Upper lobe of left lung (tissue), 6 donors: ENCODE data around the gene TTF1. TPM values are rescaled to one million over a fixed set of nuclear protein-coding genes. Genes with fewer than 3 reads are reported as not detected.

Experiments
- ATAC-seq, 2 donors: fragments of 200-7000 bp; cut with Tn5 transposase; one replicate each; pipeline ENCODE4 v1.9.1; 2022; ENCODE audit warnings: mild to moderate bottlenecking in 2 of 2, moderate library complexity in 2 of 2; ENCODE audit not compliant: low FRiP score in 2 of 2
- DNase-seq, 2 donors: peaks; one replicate each; pipeline ENCODE4 v3.0.0-alpha.2; 2019 to 2020
- H3K27ac ChIP-seq, 4 donors: fragments of 200-600 bp; sonication (generic); one replicate each; pipeline ENCODE4 v1.5.1; 2016 to 2019
- H3K27me3 ChIP-seq, 4 donors: fragments of 200-600 bp; sonication (generic); one replicate each; pipeline ENCODE4 v1.5.1; 2017 to 2019
- H3K36me3 ChIP-seq, 4 donors: fragments of 200-600 bp; sonication (generic); one replicate each; pipeline ENCODE4 v1.5.1; 2016 to 2019
- H3K4me1 ChIP-seq, 4 donors: fragments of 200-600 bp; sonication (generic); one replicate each; pipeline ENCODE4 v1.5.1; 2018 to 2019
- H3K4me3 ChIP-seq, 4 donors: fragments of 200-600 bp; sonication (generic); one replicate each; pipeline ENCODE4 v1.5.1; 2017 to 2019; ENCODE audit warnings: mild to moderate bottlenecking in 2 of 4, moderate library complexity in 1 of 4
- H3K9me3 ChIP-seq, 4 donors: fragments of 200-600 bp; sonication (generic); one replicate each; pipeline ENCODE4 v1.5.1; 2018 to 2019
- CTCF ChIP-seq, 6 experiments: fragments of 450-650 bp in 4 of 6; fragments of 200-600 bp in 2 of 6; sonication (generic) in 2 of 6; IDR thresholded peaks; one replicate each; pipeline ENCODE4 v1.5.1; 2016 to 2019; ENCODE audit warnings: antibody characterized with exemption in 6 of 6
- EP300 ChIP-seq, 4 donors: sonication (generic); formaldehyde crosslinking; IDR thresholded peaks; one replicate each; pipeline ENCODE4 v1.5.1; 2017; ENCODE audit warnings: antibody characterized with exemption in 4 of 4, control low read depth in 2 of 4
- POLR2A ChIP-seq, 4 donors: fragments of 450-650 bp; IDR thresholded peaks; one replicate each; pipeline ENCODE4 v1.5.1; 2016 to 2017; ENCODE audit warnings: antibody characterized with exemption in 4 of 4, mild to moderate bottlenecking in 2 of 4
- POLR2AphosphoS5 ChIP-seq, 2 donors: sonication (generic); formaldehyde crosslinking; IDR thresholded peaks; one replicate each; pipeline ENCODE4 v1.5.1; 2017; ENCODE audit warnings: antibody characterized with exemption in 2 of 2
- WGBS, 2 donors: methylation state at CpG; one replicate each; pipeline ENCODE4 v1.1.5; 2017 to 2018; 5-methylcytosine and 5-hydroxymethylcytosine counted together
- small RNA-seq, 4 donors: library from RNA; depleted of rRNA; stranded (forward); fragments of <200 nt; gene quantifications; one replicate each; pipeline ENCODE3, GENCODE V24; 2016
- total RNA-seq, 6 donors: library from RNA; depleted of rRNA in 4 of 6; stranded (reverse); fragments of >200 nt in 4 of 6; gene quantifications; one replicate each; pipeline versions ENCODE4 v1.1.0 to v1.2.1, GENCODE V29; 2016 to 2021
- donor health status: DM: no; HTN: no; CAD: no; lungs with moderate emphysema.
- donor health status: DM: no; HTN: yes; CAD: no; lungs with severe emphysema.

The TTF1 gene
- total RNA-seq, 6 donors from 2014 or later: 7.7 to 16.9 (median 12.3) TPM

DNA sequence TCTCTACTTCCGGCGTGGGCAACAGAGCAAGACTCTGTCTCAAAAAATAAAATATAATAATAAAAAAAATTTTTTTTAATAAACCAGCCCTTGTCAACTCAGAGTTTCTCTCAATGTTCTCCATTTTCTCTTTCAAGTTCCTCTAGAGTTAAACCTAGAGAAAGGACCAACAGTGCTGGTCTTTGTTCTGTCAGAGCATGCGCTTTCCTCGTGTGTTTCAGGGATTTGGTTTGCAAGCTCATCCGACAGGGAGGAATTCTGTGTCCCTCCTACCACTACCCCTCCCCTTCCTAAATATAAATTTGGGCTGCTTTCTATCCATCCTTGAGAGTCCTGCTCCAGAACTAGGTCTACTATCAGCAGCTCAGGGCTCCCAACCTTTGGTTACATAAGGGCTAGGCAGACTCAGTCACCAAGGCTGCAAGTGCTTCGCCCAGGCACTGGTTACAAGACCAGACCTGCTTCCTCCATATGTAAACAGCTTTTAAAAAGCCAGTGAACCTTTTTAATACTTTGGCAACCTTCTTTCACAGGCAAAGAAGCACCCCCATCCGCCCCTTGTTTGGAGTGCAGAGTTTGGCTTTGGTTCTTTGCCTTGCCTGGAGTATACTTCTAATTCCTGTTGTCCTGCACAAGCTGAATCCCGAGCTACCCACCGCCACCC lies 65.3 kb downstream of the TTF1 start:
- DNase-seq: no peak
- peaks cover 62 to 100% (median 86%) of the 10 kb centered on the region in 4 donors for H3K36me3 ChIP-seq
- 94 to 96% methylated on average over 9 of the region's 9 CpGs for WGBS, 2 donors

GRCh38 chr9:132334364-132334763 lies 72.3 kb downstream of the TTF1 start:
- Histone ChIP-seq H3K36me3 (peaks cover 54 to 100% (median 78%) of the 10 kb centered on the region in 4 donors), H3K27me3 (no peaks in the 10 kb centered on the region), H3K4me1 (no peaks in the 10 kb centered on the region), H3K9me3 (no peaks in the 10 kb centered on the region), H3K4me3 (no peak overlapping the region), H3K27ac (no peak overlapping the region)
- DNase-seq: no peak
- no peak for TF ChIP-seq POLR2AphosphoS5 (IDR thresholded peaks at IDR 0.05)
- no peak for TF ChIP-seq CTCF (IDR thresholded peaks at IDR 0.05)
- no peak for TF ChIP-seq EP300 (IDR thresholded peaks at IDR 0.05)
- no peak for TF ChIP-seq POLR2A (IDR thresholded peaks at IDR 0.05)
- ATAC-seq: no peak
- 97 to 98% methylated on average over 3 of the region's 3 CpGs for WGBS, 2 donors

More for the DNA sequence above, 65.3 kb downstream of the TTF1 start:
- no peak for TF ChIP-seq POLR2AphosphoS5 (IDR thresholded peaks at IDR 0.05)
- H3K9me3 ChIP-seq: no peaks in the 10 kb centered on the region
- no peak overlapping the region for H3K4me3 ChIP-seq
- no peak for ATAC-seq
- no peaks in the 10 kb centered on the region for H3K4me1 ChIP-seq
- no peaks in the 10 kb centered on the region for H3K27me3 ChIP-seq
- H3K27ac ChIP-seq: no peak overlapping the region

- Histone ChIP-seq H3K27ac (no peak overlapping the region), H3K9me3 (no peaks in the 10 kb centered on the region), H3K4me1 (no peaks in the 10 kb centered on the region), H3K27me3 (no peaks in the 10 kb centered on the region), H3K36me3 (peaks cover 57 to 100% (median 81%) of the 10 kb centered on the region in 4 donors), H3K4me3 (no peak overlapping the region)
- DNase-seq (no peak), ATAC-seq (no peak)
- TF ChIP-seq POLR2A (IDR thresholded peaks at IDR 0.05): no peak
- TF ChIP-seq EP300 (IDR thresholded peaks at IDR 0.05): no peak
- TF ChIP-seq CTCF (IDR thresholded peaks at IDR 0.05): no peak
- TF ChIP-seq POLR2AphosphoS5 (IDR thresholded peaks at IDR 0.05): no peak
- WGBS, 2 donors: 87 to 88% methylated on average over 1 of the region's 1 CpG
These were observed 73.1 kb downstream of the TTF1 start for GRCh38 chr9:132333556-132333955.

DNA sequence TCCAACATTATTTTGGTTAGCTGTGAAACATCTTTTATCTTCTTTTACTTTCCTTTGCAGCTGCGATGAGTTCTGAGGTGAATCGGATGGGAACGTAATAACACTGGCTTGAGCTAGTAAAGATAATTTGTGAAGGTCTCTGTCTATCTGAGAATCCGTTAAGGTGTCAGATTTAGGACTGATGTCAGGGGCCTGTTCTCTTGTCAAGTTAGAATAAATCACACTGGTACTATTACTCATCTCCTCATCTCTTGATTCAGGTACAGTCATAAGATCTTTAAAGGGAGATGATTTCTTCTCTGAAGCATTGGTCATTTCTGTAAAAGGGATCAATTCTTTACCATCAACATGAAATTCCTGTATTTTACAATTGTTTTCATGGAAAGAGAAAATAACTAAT lies 78.1 kb downstream of the TTF1 start:
- ATAC-seq: no peak
- H3K36me3 ChIP-seq: peaks cover 30 to 83% (median 44%) of the 10 kb centered on the region in 4 donors
- WGBS, 2 donors: 96 to 98% methylated on average over 4 of the region's 4 CpGs

GRCh38 chr9:132327537-132327936 lies 79.1 kb downstream of the TTF1 start:
- ATAC-seq: no peak
- no peak overlapping the region for H3K27ac ChIP-seq
- H3K4me3 ChIP-seq: no peak overlapping the region
- H3K36me3 ChIP-seq: peaks cover 25 to 76% (median 39%) of the 10 kb centered on the region in 4 donors
- no peaks in the 10 kb centered on the region for H3K9me3 ChIP-seq
- H3K27me3 ChIP-seq: no peaks in the 10 kb centered on the region
- no peak for TF ChIP-seq CTCF (IDR thresholded peaks at IDR 0.05)
- TF ChIP-seq EP300 (IDR thresholded peaks at IDR 0.05): no peak
- no peak for TF ChIP-seq POLR2A (IDR thresholded peaks at IDR 0.05)
- TF ChIP-seq POLR2AphosphoS5 (IDR thresholded peaks at IDR 0.05): no peak
- DNase-seq: no peak
- no peaks in the 10 kb centered on the region for H3K4me1 ChIP-seq
- 90 to 98% methylated on average over 6 of the region's 6 CpGs for WGBS, 2 donors

More for the DNA sequence above, 78.1 kb downstream of the TTF1 start:
- Histone ChIP-seq H3K9me3 (no peaks in the 10 kb centered on the region), H3K4me1 (no peaks in the 10 kb centered on the region), H3K27me3 (no peaks in the 10 kb centered on the region), H3K4me3 (no peak overlapping the region), H3K27ac (no peak overlapping the region)
- no peak for DNase-seq
- TF ChIP-seq POLR2A (IDR thresholded peaks at IDR 0.05): no peak
- no peak for TF ChIP-seq EP300 (IDR thresholded peaks at IDR 0.05)
- TF ChIP-seq POLR2AphosphoS5 (IDR thresholded peaks at IDR 0.05): no peak
- TF ChIP-seq CTCF (IDR thresholded peaks at IDR 0.05): no peak

Small RNAs within 50 kb of the gene (small RNA-seq; reads per million reads assigned to genes)
- 0 reads per million in 4 donors for gene RNU5D-2P

Other genes with a start within 250 kb of the TTF1 start
- 1 to 10 TPM; 2.1 to 8.2 (median 4.3) TPM for gene NTNG2, start 244.8 kb downstream of the TTF1 start, total RNA-seq
- gene SETX, start 51.9 kb downstream of the TTF1 start, total RNA-seq: 10 to 100 TPM; 44.3 to 91.4 (median 55.4) TPM
- 10 to 100 TPM in 1 of 6 donors, 1 to 10 TPM in 3, under 1 TPM in 1, not detected in 1; 0.78 to 16.7 (median 2.7) TPM for gene CFAP77, start 3.4 kb upstream of the TTF1 start, total RNA-seq
- gene BARHL1, start 175.8 kb upstream of the TTF1 start, total RNA-seq: not detected